ENCODE results near the gene FARP1. TPM values are rescaled to one million over a fixed set of nuclear protein-coding genes. Genes with fewer than 3 reads are reported as not detected.

The FARP1 gene
- total RNA-seq, 1 donor from 2014 or later: 289 TPM

GRCh38 chr13:98274921-98275487 lies 132.1 kb downstream of the FARP1 start:
- no peak for TF ChIP-seq CTCF (IDR thresholded peaks at IDR 0.05; ENCODE audit: unreplicated experiment)
- peak overlapping the region; percentile 98 for H3K27ac Mint-ChIP-seq
- H3K36me3 Mint-ChIP-seq: no peaks in the 10 kb centered on the region
- no peaks in the 10 kb centered on the region for H3K27me3 Mint-ChIP-seq (ENCODE audit: low read depth)
- no peaks in the 10 kb centered on the region for H3K9me3 Mint-ChIP-seq
- no peak overlapping the region for H3K4me3 Mint-ChIP-seq
- no peak for DNase-seq (ENCODE audit: low spot score in 2 of 2, unreplicated experiment in 2 of 2)
- H3K4me1 Mint-ChIP-seq: peaks cover 50% of the 10 kb centered on the region

- Mint-ChIP-seq H3K4me3 (no peak overlapping the region), H3K27me3 (ENCODE audit: low read depth) (no peaks in the 10 kb centered on the region), H3K36me3 (no peaks in the 10 kb centered on the region), H3K27ac (peak overlapping the region; percentile 85), H3K9me3 (no peaks in the 10 kb centered on the region), H3K4me1 (peaks cover 57% of the 10 kb centered on the region)
- no peak for DNase-seq (ENCODE audit: low spot score in 2 of 2, unreplicated experiment in 2 of 2)
- TF ChIP-seq CTCF (IDR thresholded peaks at IDR 0.05; ENCODE audit: unreplicated experiment): no peak
These were observed 132.8 kb downstream of the FARP1 start for GRCh38 chr13:98275681-98276171.

- no peaks in the 10 kb centered on the region for H3K9me3 Mint-ChIP-seq
- no peaks in the 10 kb centered on the region for H3K36me3 Mint-ChIP-seq
- peak overlapping the region; percentile 85 for H3K27ac Mint-ChIP-seq
- no peak overlapping the region for H3K4me3 Mint-ChIP-seq
- H3K4me1 Mint-ChIP-seq: peaks cover 55% of the 10 kb centered on the region
- no peak for TF ChIP-seq CTCF (IDR thresholded peaks at IDR 0.05; ENCODE audit: unreplicated experiment)
- DNase-seq (ENCODE audit: low spot score in 2 of 2, unreplicated experiment in 2 of 2): no peak
- no peaks in the 10 kb centered on the region for H3K27me3 Mint-ChIP-seq (ENCODE audit: low read depth)
These were observed 133.6 kb downstream of the FARP1 start for GRCh38 chr13:98276486-98276885.

GRCh38 chr13:98278068-98278724 lies 135.3 kb downstream of the FARP1 start:
- no peak for DNase-seq (ENCODE audit: low spot score in 2 of 2, unreplicated experiment in 2 of 2)
- Mint-ChIP-seq H3K27me3 (ENCODE audit: low read depth) (no peaks in the 10 kb centered on the region), H3K36me3 (no peaks in the 10 kb centered on the region), H3K27ac (no peak overlapping the region), H3K9me3 (no peaks in the 10 kb centered on the region), H3K4me1 (peaks cover 38% of the 10 kb centered on the region), H3K4me3 (no peak overlapping the region)
- no peak for TF ChIP-seq CTCF (IDR thresholded peaks at IDR 0.05; ENCODE audit: unreplicated experiment)

- H3K4me1 Mint-ChIP-seq: peaks cover 24% of the 10 kb centered on the region
- H3K4me3 Mint-ChIP-seq: no peak overlapping the region
- peak overlapping the region; percentile 13 for H3K27ac Mint-ChIP-seq
- DNase-seq (ENCODE audit: low spot score in 2 of 2, unreplicated experiment in 2 of 2): no peak
- no peaks in the 10 kb centered on the region for H3K9me3 Mint-ChIP-seq
- TF ChIP-seq CTCF (IDR thresholded peaks at IDR 0.05; ENCODE audit: unreplicated experiment): no peak
- H3K27me3 Mint-ChIP-seq (ENCODE audit: low read depth): no peaks in the 10 kb centered on the region
- H3K36me3 Mint-ChIP-seq: no peaks in the 10 kb centered on the region
These were observed 136.7 kb downstream of the FARP1 start for GRCh38 chr13:98279473-98280175.

Measured in mesothelial cell of epicardium (in vitro differentiated cells).